K562 (cell line): ENCODE data around the gene THYN1. TPM values are rescaled to one million over a fixed set of nuclear protein-coding genes. Genes with fewer than 3 reads are reported as not detected.

Source experiments
- ATAC-seq: fragments of 200-7000 bp; cut with Tn5 transposase; 3 replicates; pipeline ENCODE4 v1.9.1; 2020; ENCODE audit warnings: moderate library complexity
- BruUV-seq: library from RNA; stranded (reverse); fragments of 400-500 nt; replicated peaks from 2 replicates; lab custom pipeline; 2021; lab: Mats Ljungman, UMichigan
- CTCF ChIA-PET: fragments of 300-600 bp; formaldehyde crosslinking; extraction: SDS; loops from one replicate; lab custom pipeline; 2021; ENCODE audit warnings: low intra/inter-chr PET ratio; lab: Yijun Ruan, JAX
- POLR2A ChIA-PET: fragments of 300-600, 350-650 bp; sonication (Branson Sonifier 250); formaldehyde crosslinking; extraction: SDS; loops from one replicate; lab custom pipeline; 2021; ENCODE audit warnings: antibody characterized with exemption, inconsistent platforms; lab: Yijun Ruan, JAX
- DNase-seq, 4 experiments: peaks; one replicate each; pipeline versions ENCODE4 v3.0.0 to v3.0.0-alpha.2; 2011 to 2018; ENCODE audit warnings: low spot score in 3 of 4, mixed read lengths in 3 of 4; ENCODE audit errors: extremely low read depth in 1 of 4
- FAIRE-seq: peaks from 2 replicates; lab custom pipeline; 2011; peaks lifted over from hg19 to GRCh38; lab: Jason Lieb, UNC
- H2AFZ ChIP-seq: 2 replicates; pipeline ENCODE4 v1.6.0; 2011; ENCODE audit warnings: low read depth, low read length, control low read depth, inconsistent platforms
- H3K27ac ChIP-seq: fragments of 200-600 bp; 3 replicates; pipeline ENCODE4 v1.8.0; 2011; ENCODE audit warnings: low read depth, mild to moderate bottlenecking, control low read depth, inconsistent platforms, low read length, moderate library complexity, mixed read lengths; ENCODE audit errors: extremely low read depth
- H3K27me3 ChIP-seq, 2 experiments: fragments of 300-600 bp in 1 of 2; 2 replicates in 1 of 2; 3 replicates in 1 of 2; pipeline versions ENCODE4 v1.6.0 to v1.8.0; 2011; ENCODE audit warnings: inconsistent platforms in 2 of 2, low read length in 2 of 2, mild to moderate bottlenecking in 1 of 2, mixed read lengths in 1 of 2, moderate library complexity in 1 of 2; ENCODE audit not compliant: control insufficient read depth in 2 of 2, insufficient read depth in 2 of 2
- H3K36me3 ChIP-seq: fragments of 300-600 bp; 3 replicates; pipeline ENCODE4 v1.8.0; 2011; ENCODE audit warnings: mild to moderate bottlenecking, low read length, inconsistent platforms; ENCODE audit not compliant: control insufficient read depth, insufficient read depth
- H3K4me1 ChIP-seq, 2 experiments: fragments of 200-600 bp in 1 of 2; replicated peaks in 1 of 2; 2 replicates in 1 of 2; 3 replicates in 1 of 2; pipeline versions ENCODE4 v1.5.1 to v1.8.0; 2011; ENCODE audit warnings: inconsistent platforms in 2 of 2, low read length in 2 of 2, mild to moderate bottlenecking in 1 of 2, mixed read lengths in 1 of 2, moderate library complexity in 1 of 2; ENCODE audit not compliant: control insufficient read depth in 2 of 2, insufficient read depth in 2 of 2
- H3K4me2 ChIP-seq: 2 replicates; pipeline ENCODE4 v1.6.1; 2011; ENCODE audit warnings: low read length, control low read depth, inconsistent platforms, mixed read lengths; ENCODE audit not compliant: insufficient read depth
- H3K4me3 ChIP-seq: fragments of 200-600 bp; sonication (generic), shearing (Covaris generic); 2 replicates; pipeline ENCODE4 v1.5.1; 2016; ENCODE audit warnings: control low read depth, inconsistent platforms
- H3K79me2 ChIP-seq: fragments of 200-600 bp; 3 replicates; pipeline ENCODE4 v1.8.0; 2011; ENCODE audit warnings: low read length, inconsistent platforms; ENCODE audit not compliant: control insufficient read depth, insufficient read depth
- H3K9ac ChIP-seq, 2 experiments: 2 replicates each; pipeline versions ENCODE4 v1.6.0 to v1.6.1; 2011; ENCODE audit warnings: low read depth in 2 of 2, low read length in 2 of 2, control low read depth in 1 of 2, inconsistent platforms in 1 of 2, mild to moderate bottlenecking in 1 of 2, mixed read lengths in 1 of 2; ENCODE audit not compliant: insufficient read depth in 1 of 2
- H3K9me1 ChIP-seq: one replicate; pipeline ENCODE4 v1.6.0; 2011; ENCODE audit warnings: inconsistent platforms, mild to moderate bottlenecking, low read length, moderate library complexity; ENCODE audit not compliant: control insufficient read depth, insufficient read depth
- H3K9me3 ChIP-seq: replicated peaks from 2 replicates; pipeline ENCODE4 v1.5.1; 2011; ENCODE audit warnings: low read depth, low read length, inconsistent platforms; ENCODE audit not compliant: control insufficient read depth, insufficient read depth
- H4K20me1 ChIP-seq: replicated peaks from 2 replicates; pipeline ENCODE4 v1.6.1; 2011; ENCODE audit warnings: low read length, inconsistent platforms, mixed read lengths; ENCODE audit not compliant: control insufficient read depth, insufficient read depth
- E2F4 ChIP-seq: sonication (generic); formaldehyde crosslinking; IDR thresholded peaks from 2 replicates; pipeline ENCODE4 v1.8.0; 2022; ENCODE audit warnings: mild to moderate bottlenecking, low read depth, missing genetic modification reagents
- ETS2 ChIP-seq: IDR thresholded peaks from 2 replicates; pipeline ENCODE4 v1.6.1; 2016; ENCODE audit warnings: borderline replicate concordance, missing genetic modification characterization, mild to moderate bottlenecking, moderate library complexity, missing compliant biosample characterization; ENCODE audit not compliant: poor library complexity, severe bottlenecking
- FOS ChIP-seq: IDR thresholded peaks from 3 replicates; pipeline ENCODE4 v1.6.1; 2011; ENCODE audit not compliant: insufficient read length; ENCODE audit errors: extremely low read depth
- FOXK1 ChIP-seq: sonication (generic); formaldehyde crosslinking; IDR thresholded peaks from 2 replicates; pipeline ENCODE4 v1.8.0; 2022; ENCODE audit warnings: missing genetic modification reagents, mild to moderate bottlenecking, borderline replicate concordance
- HDAC8 ChIP-seq: fragments of 450-650 bp; IDR thresholded peaks from 2 replicates; pipeline ENCODE4 v1.6.1; 2016; ENCODE audit warnings: mild to moderate bottlenecking, missing genetic modification characterization, moderate library complexity, missing compliant biosample characterization
- HMG20A ChIP-seq: fragments of 450-650 bp; formaldehyde crosslinking; conservative IDR thresholded peaks from 2 replicates; pipeline ENCODE4 v1.4.0; 2020; ENCODE audit warnings: mild to moderate bottlenecking, mixed read lengths
- HNRNPH1 ChIP-seq: fragments of 200-400 bp; formaldehyde crosslinking; optimal IDR thresholded peaks from 2 replicates; pipeline ENCODE3; 2017; ENCODE audit warnings: low read depth, mild to moderate bottlenecking, low read length, moderate library complexity
- KDM1A ChIP-seq, 2 experiments: fragments of 450-650 bp; IDR thresholded peaks; 2 replicates each; pipeline ENCODE4 v1.6.1; 2016; ENCODE audit warnings: mild to moderate bottlenecking in 2 of 2
- MYC ChIP-seq, 2 experiments: fragments of 250-450 bp in 1 of 2; sonication (Bioruptor Pico) in 1 of 2; IDR thresholded peaks; 2 replicates each; pipeline versions ENCODE4 v1.5.1 to v1.6.1; 2012 to 2021; ENCODE audit warnings: low read depth in 2 of 2, borderline replicate concordance in 1 of 2, improper control_type of control experiment in 1 of 2, low read length in 1 of 2, mild to moderate bottlenecking in 1 of 2, moderate library complexity in 1 of 2
- NCOR1 ChIP-seq: fragments of 450-650 bp; IDR thresholded peaks from 2 replicates; pipeline ENCODE4 v1.6.1; 2016; ENCODE audit warnings: mild to moderate bottlenecking, moderate library complexity
- POU5F1 ChIP-seq: fragments of 150-350 bp; IDR thresholded peaks from 2 replicates; pipeline ENCODE4 v1.6.1; 2014; ENCODE audit warnings: borderline replicate concordance, low read length, low read depth, mild to moderate bottlenecking; ENCODE audit not compliant: partially characterized antibody
- PPARD ChIP-seq: fragments of 250-450 bp; sonication (Bioruptor Pico); IDR thresholded peaks from 2 replicates; pipeline ENCODE4 v1.8.0; 2022; ENCODE audit warnings: inconsistent platforms, mild to moderate bottlenecking, moderate library complexity
- TEAD1 ChIP-seq, 2 experiments: fragments of 450-650 bp in 1 of 2; sonication (generic) in 1 of 2; formaldehyde crosslinking; IDR thresholded peaks; 2 replicates each; pipeline versions ENCODE4 v1.4.0 to v1.8.0; 2020 to 2022; ENCODE audit warnings: mild to moderate bottlenecking in 2 of 2, missing genetic modification reagents in 1 of 2
- THRAP3 ChIP-seq: fragments of 450-650 bp; IDR thresholded peaks from 2 replicates; pipeline ENCODE4 v1.6.1; 2016; ENCODE audit warnings: mild to moderate bottlenecking, inconsistent platforms, borderline replicate concordance
- ZNF24 ChIP-seq: fragments of 450-650 bp; IDR thresholded peaks from 2 replicates; pipeline ENCODE4 v1.6.1; 2016
- ZNF347 ChIP-seq: fragments of 450-650 bp; formaldehyde crosslinking; IDR thresholded peaks from 2 replicates; pipeline ENCODE4 v1.4.0; 2020; ENCODE audit warnings: low read depth, mild to moderate bottlenecking, moderate library complexity
- ZNF77 ChIP-seq: fragments of 250-450 bp; sonication (Bioruptor Pico); IDR thresholded peaks from 2 replicates; pipeline ENCODE4 v1.5.0; 2020
- WGBS: fragments of 100-300 bp; shearing (Covaris generic); methylation state at CpG from one replicate; pipeline ENCODE4 v1.1.6; 2016; ENCODE audit warnings: low coverage, mixed read lengths; ENCODE audit not compliant: insufficient coverage; ENCODE audit errors: missing lambda C conversion rate; 5-methylcytosine and 5-hydroxymethylcytosine counted together
- in situ Hi-C: fragments of 300-500 bp; cut with MboI; formaldehyde crosslinking; loops from 4 replicates; pipeline ENCODE4 v1.15.0; 2018; ENCODE audit warnings: inconsistent platforms, mixed read lengths
- intact Hi-C: fragments of 100-400 bp; cut with micrococcal nuclease; formaldehyde crosslinking; loops from 2 replicates; pipeline ENCODE4 v1.14.2; 2022
- polyA plus RNA-seq, 8 experiments: library from polyadenylated mRNA; depleted of rRNA in 4 of 8; stranded (reverse) in 5 of 8; unstranded in 3 of 8; fragments of >200 nt; fragmentation: Nextera tagmentation in 2 of 8; fragmentation: Illumina TruSeq in 1 of 8; extraction: Ambion mirVana in 2 of 8; extraction: Trizol in 1 of 8; gene quantifications; 2 replicates each; pipeline versions ENCODE4 v1.2.1 to v1.2.3, GENCODE V29; 2011 to 2014; ENCODE audit warnings: inconsistent platforms in 1 of 8, missing spikeins in 1 of 8
- total RNA-seq, 7 experiments: library from RNA; depleted of rRNA in 6 of 7; stranded (reverse); fragments of >200 nt in 6 of 7; fragmentation: Illumina TruSeq in 2 of 7; extraction: Trizol in 2 of 7; gene quantifications; 2 replicates each; pipeline versions ENCODE4 v1.2.1 to v1.2.3, GENCODE V29; 2011 to 2021; ENCODE audit warnings: low replicate concordance in 1 of 7
- TF ChIP-seq, protein P1 (sequence below), 3 experiments: fragments of 200-800 bp in 1 of 3; sonication (Bioruptor generic) in 1 of 3; sonication (generic) in 1 of 3; formaldehyde crosslinking in 1 of 3; IDR thresholded peaks; 2 replicates each; pipeline versions ENCODE4 v1.6.1 to v1.8.0; 2016 to 2022; ENCODE audit warnings: mild to moderate bottlenecking in 2 of 3, missing compliant biosample characterization in 2 of 3, missing genetic modification characterization in 2 of 3, missing genetic modification reagents in 1 of 3

The THYN1 gene
- total and polyA plus RNA-seq, 9 of the 15 experiments (the other 6 are each of a cell fraction or from before 2014, with no cell fraction given), result 54.9 to 279 (median 104) TPM

GRCh38 chr11:134264966-134265764, 12.0 kb upstream of the THYN1 start:
- H3K9me3 ChIP-seq, result no peaks in the 10 kb centered on the region
- no peak overlapping the region for H3K27ac ChIP-seq
- POLR2A ChIA-PET, result interaction anchor here (0.6 to 1.5 kb wide), 4 partner anchors 8 to 159 kb away, joined by 3 to 4 read pairs (median 4); no protein-coding TSS in a partner anchor
- 69% methylated on average over 7 of the region's 7 CpGs for WGBS
- H4K20me1 ChIP-seq, result no peaks in the 10 kb centered on the region
- H3K4me2 ChIP-seq, result no peak overlapping the region
- no peak overlapping the region for H2AFZ ChIP-seq
- TSS peak; percentile 27 for BruUV-seq
- H3K9ac ChIP-seq, result no peak overlapping the region
- FAIRE-seq (no peak), ATAC-seq (no peak), DNase-seq (no peak)
- H3K9me1 ChIP-seq, result no peaks in the 10 kb centered on the region
- intact Hi-C loops, result no loop called here
- H3K27me3 ChIP-seq, result peaks cover 2 to 7% of the 10 kb centered on the region in 2 experiments; a peak in 3 of 5 replicates
- no peak overlapping the region for H3K4me3 ChIP-seq
- H3K79me2 ChIP-seq, result no peaks in the 10 kb centered on the region
- H3K36me3 ChIP-seq, result peaks cover 33% of the 10 kb centered on the region; the same call in 2 of the 3 replicates
- peaks cover 0 to 3% of the 10 kb centered on the region in 2 experiments; a peak in 2 of 5 replicates for H3K4me1 ChIP-seq
- CTCF ChIA-PET, result no interaction called here
- in situ Hi-C loops, result no loop called here
- TF ChIP-seq HDAC8 (tag), result no peak
- TF ChIP-seq HNRNPH1, result no peak
- no peak for TF ChIP-seq NCOR1
- TF ChIP-seq E2F4 (CRISPR knock-in tag), result no peak
- no peak for TF ChIP-seq PPARD (CRISPR knock-in tag)
- no peak for TF ChIP-seq ZNF347 (CRISPR knock-in tag)
- TF ChIP-seq ZNF24, result no peak
- no peak for TF ChIP-seq HMG20A (CRISPR knock-in tag)
- TF ChIP-seq, protein P1, sequence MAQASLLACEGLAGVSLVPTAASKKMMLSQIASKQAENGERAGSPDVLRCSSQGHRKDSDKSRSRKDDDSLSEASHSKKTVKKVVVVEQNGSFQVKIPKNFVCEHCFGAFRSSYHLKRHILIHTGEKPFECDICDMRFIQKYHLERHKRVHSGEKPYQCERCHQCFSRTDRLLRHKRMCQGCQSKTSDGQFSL (CRISPR knock-in tag; IDR thresholded peaks at IDR 0.05), result no peak
- TF ChIP-seq, protein P1 (tag; IDR thresholded peaks at IDR 0.05), result no peak
- TF ChIP-seq TEAD1 (CRISPR knock-in tag; IDR thresholded peaks at IDR 0.05), result no peak
- no peak for TF ChIP-seq KDM1A (IDR thresholded peaks at IDR 0.05)
- no peak for TF ChIP-seq POU5F1
- TF ChIP-seq FOS, result no peak
- no peak for TF ChIP-seq ETS2 (tag)
- no peak for TF ChIP-seq MYC (IDR thresholded peaks at IDR 0.05; ENCODE audit: low read depth, low read length)
- no peak for TF ChIP-seq MYC (CRISPR knock-in tag; IDR thresholded peaks at IDR 0.05; ENCODE audit: borderline replicate concordance, low read depth)
- no peak for TF ChIP-seq FOXK1 (CRISPR knock-in tag)
- no peak for TF ChIP-seq ZNF77 (CRISPR knock-in tag)
- no peak for TF ChIP-seq THRAP3
